Spinal cord (tissue), 10 donors: ENCODE measurements around the gene EPHB2. TPM values are rescaled to one million over a fixed set of nuclear protein-coding genes. Genes with fewer than 3 reads are reported as not detected.

ENCODE experiments used
- DNase-seq, 6 donors: peaks; one replicate each; pipeline versions ENCODE4 v3.0.0 to v3.0.0-alpha.2; 2013 to 2015; ENCODE audit warnings: low spot score in 6 of 6, low read depth in 4 of 6
- H3K27ac ChIP-seq: one replicate; pipeline ENCODE4 v1.5.1; 2013; ENCODE audit warnings: low read depth, low read length, control low read depth
- H3K27me3 ChIP-seq: one replicate; pipeline ENCODE4 v1.6.1; 2013; ENCODE audit warnings: low read length; ENCODE audit not compliant: control insufficient read depth, insufficient read depth
- H3K36me3 ChIP-seq: one replicate; pipeline ENCODE4 v1.6.1; 2013; ENCODE audit warnings: low read length; ENCODE audit not compliant: control insufficient read depth, insufficient read depth
- H3K4me1 ChIP-seq: one replicate; pipeline ENCODE4 v1.6.1; 2013; ENCODE audit warnings: low read length; ENCODE audit not compliant: control insufficient read depth, insufficient read depth
- H3K4me3 ChIP-seq: one replicate; pipeline ENCODE4 v1.5.1; 2013; ENCODE audit warnings: low read depth, low read length, control low read depth
- H3K9me3 ChIP-seq: one replicate; pipeline ENCODE4 v1.6.1; 2013; ENCODE audit warnings: low read length; ENCODE audit not compliant: control insufficient read depth, insufficient read depth
- WGBS: methylation state at CpG from one replicate; pipeline ENCODE4 v1.1.5; 2013; ENCODE audit warnings: missing lambda C conversion rate; ENCODE audit not compliant: insufficient coverage; 5-methylcytosine and 5-hydroxymethylcytosine counted together
- polyA plus RNA-seq, 2 donors: library from polyadenylated mRNA; unstranded; fragments of 120-200 nt; gene quantifications; one replicate each; pipeline ENCODE4 v1.2.1, GENCODE V29; 2013; ENCODE audit not compliant: insufficient read length in 2 of 2
- total RNA-seq, 2 donors: library from RNA; depleted of rRNA in 1 of 2; stranded (reverse); fragments of 120-200 nt in 1 of 2; fragments of >200 nt in 1 of 2; gene quantifications; one replicate each; pipeline versions ENCODE4 v1.2.3 to v1.2.4, GENCODE V29; 2013 to 2014
- donor health status: healthy.

EPHB2 gene
- total and polyA plus RNA-seq, 4 donors = 22.2 to 44.4 (median 33.3) TPM

GRCh38 chr1:22687191-22687590 lies 23.4 kb upstream of the EPHB2 start:
- H3K27ac ChIP-seq = no peak overlapping the region
- WGBS = 100% methylated on average over 1 of the region's 2 CpGs
- H3K4me3 ChIP-seq = no peak overlapping the region
- no peak for DNase-seq
- H3K4me1 ChIP-seq = peaks cover 26% of the 10 kb centered on the region
- H3K9me3 ChIP-seq = no peaks in the 10 kb centered on the region
- H3K27me3 ChIP-seq = no peaks in the 10 kb centered on the region
- no peaks in the 10 kb centered on the region for H3K36me3 ChIP-seq

DNA sequence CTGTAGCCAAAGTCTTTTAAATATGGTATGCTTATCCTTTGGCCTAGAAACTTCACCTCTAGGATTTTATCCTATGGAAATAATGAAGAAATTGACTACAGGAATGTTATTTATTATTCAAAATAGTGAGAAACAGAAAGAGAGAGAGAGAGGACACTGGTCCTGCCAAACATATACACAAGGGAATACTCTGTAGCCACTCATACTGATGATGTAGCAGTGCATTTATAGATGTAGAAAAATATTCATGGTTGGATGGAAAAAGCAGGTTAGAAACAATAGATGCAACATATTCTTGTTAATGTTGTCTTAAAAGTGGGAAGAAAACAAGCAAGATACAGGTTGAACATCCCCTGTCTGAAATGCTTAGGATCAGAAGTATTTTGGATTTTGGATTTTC lies 22.2 kb upstream of the EPHB2 start:
- DNase-seq = no peak
- Histone ChIP-seq H3K27me3 (no peaks in the 10 kb centered on the region), H3K36me3 (no peaks in the 10 kb centered on the region), H3K4me3 (no peak overlapping the region), H3K9me3 (no peaks in the 10 kb centered on the region), H3K27ac (no peak overlapping the region), H3K4me1 (peaks cover 26% of the 10 kb centered on the region)

- Histone ChIP-seq H3K4me1 (peaks cover 26% of the 10 kb centered on the region), H3K27ac (no peak overlapping the region), H3K4me3 (no peak overlapping the region), H3K27me3 (no peaks in the 10 kb centered on the region), H3K36me3 (no peaks in the 10 kb centered on the region), H3K9me3 (no peaks in the 10 kb centered on the region)
- WGBS = 31% methylated on average over 8 of the region's 11 CpGs
- DNase-seq = peak in 2 of 6 donors; percentile 70 to 80
Observed at GRCh38 chr1:22689505-22689904, 21.1 kb upstream of the EPHB2 start.

DNA sequence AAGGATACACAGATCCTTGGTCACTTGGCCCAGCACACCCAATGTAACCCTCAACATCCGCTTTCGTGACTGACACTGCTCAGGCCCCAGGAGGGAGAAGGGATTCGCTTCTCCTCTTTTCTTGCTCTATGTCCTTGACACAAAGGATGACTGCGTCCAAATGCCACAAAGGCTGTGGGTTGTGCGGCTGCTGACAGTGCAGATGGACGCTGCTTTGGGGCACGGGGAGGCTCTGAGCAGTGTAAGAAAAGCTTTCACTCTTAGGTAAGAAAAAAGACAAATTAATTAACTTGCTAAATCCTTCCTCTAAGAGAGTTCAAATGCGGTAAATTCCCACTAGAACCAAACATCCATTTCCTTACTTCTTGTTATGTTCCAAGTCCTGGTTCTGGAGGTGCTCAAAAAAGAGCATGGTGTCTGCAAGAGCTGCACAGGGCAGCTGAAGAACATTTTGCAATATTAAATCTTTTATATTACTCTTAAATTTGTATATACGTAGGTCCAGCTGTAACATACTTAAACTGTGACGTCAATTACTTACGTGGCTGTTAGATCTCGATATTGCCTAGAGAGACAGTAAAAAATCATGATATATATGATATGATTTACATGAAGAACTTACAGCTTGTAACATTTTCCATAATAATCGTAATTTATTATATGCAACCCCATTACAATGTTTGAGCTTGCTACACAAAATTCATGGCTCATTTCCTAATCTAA lies 19.4 kb upstream of the EPHB2 start:
- Histone ChIP-seq H3K4me3 (no peak overlapping the region), H3K4me1 (peaks cover 14% of the 10 kb centered on the region), H3K36me3 (no peaks in the 10 kb centered on the region), H3K27ac (no peak overlapping the region), H3K27me3 (no peaks in the 10 kb centered on the region), H3K9me3 (no peaks in the 10 kb centered on the region)
- DNase-seq = peak in 1 of 6 donors; percentile 52
- 33% methylated on average over 1 of the region's 13 CpGs for WGBS

- WGBS = 95% methylated on average over 5 of the region's 5 CpGs
- no peak for DNase-seq
- Histone ChIP-seq H3K4me3 (no peak overlapping the region), H3K27me3 (no peaks in the 10 kb centered on the region), H3K36me3 (no peaks in the 10 kb centered on the region), H3K4me1 (peaks cover 13% of the 10 kb centered on the region), H3K9me3 (no peaks in the 10 kb centered on the region), H3K27ac (no peak overlapping the region)
Observed at GRCh38 chr1:22694172-22694571, 16.5 kb upstream of the EPHB2 start.

DNA sequence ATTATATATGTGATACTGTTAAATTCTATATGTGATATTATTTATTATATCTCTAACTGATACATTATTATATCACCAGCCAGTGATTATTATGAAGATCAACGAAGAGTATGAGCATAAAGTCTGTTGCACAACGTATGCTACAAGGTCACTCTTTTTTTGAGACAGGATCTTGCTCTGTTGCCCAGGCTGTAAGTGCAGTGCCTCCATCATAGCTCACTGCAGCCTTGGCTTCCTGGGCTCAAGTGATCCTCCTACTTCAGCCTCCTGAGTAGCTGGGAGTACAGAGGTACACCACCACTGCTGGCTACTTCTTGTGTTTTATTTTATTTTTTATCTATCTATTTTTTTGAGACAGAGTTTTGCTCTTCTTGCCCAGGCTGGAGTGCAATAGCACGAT lies 14.0 kb upstream of the EPHB2 start:
- H3K4me3 ChIP-seq = no peak overlapping the region
- H3K27ac ChIP-seq = no peak overlapping the region
- DNase-seq = no peak
- no peaks in the 10 kb centered on the region for H3K9me3 ChIP-seq
- H3K4me1 ChIP-seq = peaks cover 3% of the 10 kb centered on the region
- H3K27me3 ChIP-seq = no peaks in the 10 kb centered on the region
- H3K36me3 ChIP-seq = no peaks in the 10 kb centered on the region
- 90% methylated on average over 2 of the region's 3 CpGs for WGBS

DNA sequence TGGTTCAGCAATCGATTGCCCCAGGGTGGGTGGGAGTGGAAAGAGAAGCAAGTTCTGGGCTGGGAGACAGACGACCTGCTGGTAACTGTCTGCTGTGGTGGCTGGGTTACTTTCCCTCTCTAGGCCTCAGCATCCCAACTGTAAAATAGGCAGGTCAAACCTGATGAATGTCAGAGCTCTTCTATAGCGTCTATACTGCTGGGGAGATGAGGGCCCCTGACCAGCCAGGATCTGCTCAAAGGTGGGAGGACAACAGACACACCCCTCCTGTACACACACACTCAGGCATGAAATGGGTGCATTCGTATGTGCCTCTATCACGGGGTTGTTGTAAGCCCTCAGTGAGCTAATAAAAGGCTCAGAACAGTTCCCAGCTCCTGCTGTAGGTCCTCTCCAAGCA lies 12.7 kb upstream of the EPHB2 start:
- Histone ChIP-seq H3K27me3 (no peaks in the 10 kb centered on the region), H3K36me3 (no peaks in the 10 kb centered on the region), H3K4me1 (peaks cover 3% of the 10 kb centered on the region), H3K4me3 (no peak overlapping the region), H3K27ac (no peak overlapping the region), H3K9me3 (no peaks in the 10 kb centered on the region)
- DNase-seq = no peak
- WGBS = 0% methylated on average over 1 of the region's 5 CpGs

DNA sequence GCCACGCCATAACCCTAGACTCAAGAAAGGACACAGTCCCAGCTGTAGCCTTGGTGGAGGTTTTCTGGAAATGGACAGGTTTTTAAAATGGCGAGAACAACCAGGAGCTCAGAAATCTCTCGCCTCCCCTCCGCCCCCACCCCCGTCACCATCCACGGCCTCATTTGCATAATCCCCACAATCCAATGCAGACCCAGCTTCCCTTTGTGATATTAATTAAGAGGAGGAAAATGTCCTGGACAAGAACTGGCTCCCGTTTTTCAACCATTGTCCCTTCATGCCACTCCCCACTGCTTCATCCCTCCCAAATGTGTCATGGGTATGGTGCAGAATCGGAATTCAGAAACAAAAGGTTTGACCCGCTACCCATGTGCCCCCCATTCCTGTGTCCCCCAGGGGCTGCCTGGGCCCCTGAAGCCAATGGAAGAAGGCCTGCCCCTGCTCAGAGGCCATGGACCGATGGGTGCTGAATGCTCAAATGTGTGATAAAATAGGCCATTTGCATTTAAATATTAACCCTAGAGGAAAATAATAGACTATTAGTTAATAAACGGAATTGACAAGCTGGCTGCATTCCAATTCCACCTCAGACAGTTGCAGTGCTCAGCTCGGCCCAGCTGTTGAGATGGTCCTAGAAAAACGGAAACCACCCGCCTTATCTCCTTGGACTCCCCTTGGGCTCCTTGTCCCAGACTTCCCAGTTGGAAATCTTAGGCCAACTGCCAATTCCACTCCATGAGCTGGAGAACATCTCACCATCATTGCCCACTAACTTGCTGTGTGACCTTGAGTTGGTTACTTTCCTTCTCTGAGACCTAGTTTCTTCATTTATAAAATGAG lies 10.7 kb upstream of the EPHB2 start:
- Histone ChIP-seq H3K27me3 (no peaks in the 10 kb centered on the region), H3K4me1 (peaks cover 3% of the 10 kb centered on the region), H3K9me3 (no peaks in the 10 kb centered on the region), H3K4me3 (no peak overlapping the region), H3K36me3 (no peaks in the 10 kb centered on the region), H3K27ac (no peak overlapping the region)
- DNase-seq = peak in 1 of 6 donors; percentile 74
- 80% methylated on average over 3 of the region's 14 CpGs for WGBS

DNA sequence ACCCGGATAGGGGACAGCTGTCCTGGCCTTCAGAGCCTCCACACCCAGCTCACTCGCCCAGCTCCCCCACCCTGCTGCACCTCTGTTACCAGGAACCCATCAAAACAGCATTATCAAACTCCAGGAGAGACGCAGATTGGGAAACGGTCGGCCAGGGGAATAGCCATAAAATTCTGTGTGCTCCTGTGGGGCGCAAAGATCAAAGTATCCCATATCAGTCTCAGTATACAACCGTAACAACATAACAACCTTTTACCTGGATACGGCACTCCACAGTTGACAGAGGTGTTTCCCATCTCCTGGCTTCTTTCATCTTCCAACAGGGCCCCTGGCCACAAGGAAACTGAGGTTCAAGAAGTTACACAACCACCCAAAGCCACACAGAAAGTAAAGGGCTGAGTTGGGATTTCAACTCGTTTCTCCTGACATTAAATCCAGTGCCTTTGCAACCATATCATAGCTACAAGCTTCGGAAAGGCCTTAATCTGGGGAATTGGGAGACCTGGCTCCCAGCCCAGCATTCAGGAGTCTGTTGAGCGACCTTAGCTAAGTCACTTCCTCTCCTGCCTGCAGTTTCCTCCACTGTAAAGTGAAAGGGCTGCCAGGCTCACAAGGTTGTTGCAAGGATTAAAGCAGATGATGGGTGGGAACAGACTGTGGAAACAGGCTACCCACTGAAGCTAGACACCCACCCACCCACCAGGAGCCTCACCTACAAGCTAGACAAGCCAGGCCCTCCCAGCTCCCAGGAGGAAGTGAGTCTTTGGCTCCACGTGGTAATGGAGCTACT lies 8.1 kb upstream of the EPHB2 start:
- DNase-seq = no peak
- Histone ChIP-seq H3K27me3 (no peaks in the 10 kb centered on the region), H3K4me1 (peaks cover 4% of the 10 kb centered on the region), H3K27ac (no peak overlapping the region), H3K4me3 (no peak overlapping the region), H3K36me3 (no peaks in the 10 kb centered on the region), H3K9me3 (no peaks in the 10 kb centered on the region)
- WGBS = 86% methylated on average over 8 of the region's 12 CpGs
